B cell (primary cell): ENCODE data around the gene RNF150. TPM values are rescaled to one million over a fixed set of nuclear protein-coding genes. Genes with fewer than 3 reads are reported as not detected.

Source experiments
- ATAC-seq: fragments of 200-7000 bp; cut with Tn5 transposase; one replicate; pipeline ENCODE4 v1.10.0; 2021; ENCODE audit warnings: low read depth, mild to moderate bottlenecking, moderate number of reproducible peaks, moderate library complexity
- CTCF ChIA-PET: fragments of 350-600 bp; sonication (Branson Sonifier 250); formaldehyde crosslinking; loops from one replicate; lab custom pipeline; 2021; ENCODE audit warnings: antibody characterized with exemption, inconsistent platforms; lab: Charles Lee
- POLR2A ChIA-PET: fragments of 350-600 bp; sonication (Branson Sonifier 250); formaldehyde crosslinking; loops from one replicate; lab custom pipeline; 2021; ENCODE audit warnings: antibody characterized with exemption; lab: Charles Lee
- DNase-seq: peaks from one replicate; pipeline ENCODE4 v3.0.0; 2013
- H2AFZ ChIP-seq: 2 replicates; pipeline ENCODE4 v1.6.1; 2012; ENCODE audit warnings: mild to moderate bottlenecking, low read depth, low read length; ENCODE audit not compliant: insufficient read depth, poor library complexity, severe bottlenecking
- H3K27ac ChIP-seq, 2 donors: 1 replicate in 1 of 2; 2 replicates in 1 of 2; pipeline ENCODE4 v1.5.1; 2012 to 2013; ENCODE audit warnings: low read length in 2 of 2, mild to moderate bottlenecking in 2 of 2, moderate library complexity in 1 of 2
- H3K27me3 ChIP-seq, 4 experiments: fragments of 200-600 bp in 1 of 4; sonication (generic) in 1 of 4; replicated peaks in 1 of 4; 1 replicate in 2 of 4; 2 replicates in 2 of 4; pipeline versions ENCODE4 v1.6.1 to v1.7.0; 2013 to 2016; ENCODE audit warnings: low read length in 3 of 4, mild to moderate bottlenecking in 2 of 4, mixed read lengths in 1 of 4, moderate library complexity in 1 of 4; ENCODE audit not compliant: insufficient read depth in 4 of 4, control insufficient read depth in 3 of 4; ENCODE audit errors: control extremely low read depth in 1 of 4
- H3K36me3 ChIP-seq, 2 experiments: replicated peaks in 1 of 2; 1 replicate in 1 of 2; 2 replicates in 1 of 2; pipeline versions ENCODE4 v1.6.1 to v1.7.1; 2013; ENCODE audit warnings: low read length in 1 of 2; ENCODE audit not compliant: insufficient read depth in 2 of 2, control insufficient read depth in 1 of 2; ENCODE audit errors: control extremely low read depth in 1 of 2, extremely low read depth in 1 of 2
- H3K4me1 ChIP-seq, 2 donors: fragments of 200-600 bp in 1 of 2; sonication (generic) in 1 of 2; 1 replicate in 1 of 2; 2 replicates in 1 of 2; pipeline versions ENCODE4 v1.5.1 to v1.6.1; 2013 to 2017; ENCODE audit warnings: low read length in 2 of 2; ENCODE audit not compliant: control insufficient read depth in 2 of 2, insufficient read depth in 2 of 2
- H3K4me2 ChIP-seq: replicated peaks from 2 replicates; pipeline ENCODE3; 2012; ENCODE audit warnings: mild to moderate bottlenecking, low read depth, low read length; ENCODE audit not compliant: poor library complexity, severe bottlenecking
- H3K4me3 ChIP-seq, 5 experiments: fragments of 200-600 bp in 1 of 5; sonication (generic) in 1 of 5; 1 replicate in 3 of 5; 2 replicates in 2 of 5; pipeline versions ENCODE4 v1.5.1 to v1.7.0; 2011 to 2016; ENCODE audit warnings: low read length in 4 of 5, mild to moderate bottlenecking in 4 of 5, low read depth in 2 of 5, control low read depth in 1 of 5, moderate library complexity in 1 of 5; ENCODE audit not compliant: insufficient read depth in 1 of 5; ENCODE audit errors: control extremely low read depth in 1 of 5, extremely low read depth in 1 of 5
- H3K79me2 ChIP-seq: fragments of 200-600 bp; sonication (generic); one replicate; pipeline ENCODE4 v1.6.0; 2016; ENCODE audit warnings: low read length; ENCODE audit not compliant: control insufficient read depth, insufficient read depth
- H3K9ac ChIP-seq: fragments of 200-600 bp; sonication (generic); 2 replicates; pipeline ENCODE4 v1.6.1; 2017; ENCODE audit warnings: mild to moderate bottlenecking, low read length, moderate library complexity
- H3K9me3 ChIP-seq, 3 donors: one replicate each; pipeline versions ENCODE4 v1.6.1 to v1.7.1; 2013; ENCODE audit warnings: low read length in 2 of 3; ENCODE audit not compliant: control insufficient read depth in 2 of 3, insufficient read depth in 1 of 3; ENCODE audit errors: control extremely low read depth in 1 of 3
- H4K20me1 ChIP-seq: 2 replicates; pipeline ENCODE4 v1.6.0; 2012; ENCODE audit warnings: mild to moderate bottlenecking, low read length; ENCODE audit not compliant: insufficient read depth, control insufficient read depth, poor library complexity, severe bottlenecking
- H3K27ac Mint-ChIP-seq: one replicate; pipeline ENCODE4 v1.8.0; 2021; ENCODE audit warnings: mixed read lengths
- H3K27me3 Mint-ChIP-seq: one replicate; pipeline ENCODE4 v1.8.0; 2021; ENCODE audit warnings: mixed read lengths
- H3K4me1 Mint-ChIP-seq: one replicate; pipeline ENCODE4 v1.8.0; 2021; ENCODE audit warnings: mixed read lengths
- H3K4me3 Mint-ChIP-seq: one replicate; pipeline ENCODE4 v1.8.0; 2021; ENCODE audit warnings: mixed read lengths
- H3K9me3 Mint-ChIP-seq: one replicate; pipeline ENCODE4 v1.8.0; 2022; ENCODE audit warnings: mixed read lengths; ENCODE audit not compliant: insufficient read depth
- CTCF ChIP-seq: fragments of 200-600 bp; IDR thresholded peaks from one replicate; pipeline ENCODE4 v1.8.0; 2022; ENCODE audit warnings: antibody characterized with exemption, mild to moderate bottlenecking
- EZH2 ChIP-seq: IDR thresholded peaks from 2 replicates; pipeline ENCODE4 v1.6.1; 2012; ENCODE audit warnings: borderline replicate concordance, low read depth, mild to moderate bottlenecking, moderate library complexity, low read length; ENCODE audit not compliant: insufficient read depth, poor library complexity, severe bottlenecking
- WGBS: methylation state at CpG from one replicate; pipeline ENCODE4 v1.1.5; 2013; ENCODE audit warnings: missing lambda C conversion rate; ENCODE audit not compliant: insufficient coverage; 5-methylcytosine and 5-hydroxymethylcytosine counted together
- intact Hi-C: fragments of 100-400 bp; cut with micrococcal nuclease; formaldehyde crosslinking; loops from one replicate; pipeline ENCODE4 v1.10.0; 2022
- polyA plus RNA-seq: library from polyadenylated mRNA; depleted of rRNA; stranded (reverse); fragments of >200 nt; gene quantifications from 2 replicates; pipeline ENCODE4 v1.2.3, GENCODE V29; 2012
- total RNA-seq, 2 donors: library from RNA; stranded (reverse); fragments of 120-200 nt in 1 of 2; gene quantifications; 1 replicate in 1 of 2; 2 replicates in 1 of 2; pipeline versions ENCODE4 v1.2.3 to v1.2.4, GENCODE V29; 2013 to 2022

Gene RNF150
- total and polyA plus RNA-seq, 2 donors (not counting 1 experiment from before 2014, with no cell fraction given) = not detected

DNA sequence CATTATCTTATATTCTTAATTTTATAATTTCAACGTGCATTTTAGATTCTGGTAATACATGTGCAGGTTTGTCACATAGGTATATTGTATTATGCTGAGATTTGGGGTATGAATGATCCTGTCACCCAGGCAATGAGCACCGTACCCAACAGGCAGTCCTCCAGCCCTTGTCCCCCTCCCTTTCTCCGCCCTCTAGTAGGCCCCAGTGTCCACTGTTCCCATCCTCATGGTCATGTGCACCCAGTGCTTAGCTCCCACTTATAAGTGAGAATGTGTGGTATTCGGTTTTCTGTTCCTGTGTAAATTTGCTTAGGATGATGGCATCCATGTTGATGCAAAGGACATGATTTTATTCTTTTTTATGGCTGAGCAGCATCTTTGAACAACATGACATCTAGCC lies 70.6 kb downstream of the RNF150 start:
- no CpG with 5 or more reads among the region's 4 CpGs for WGBS
- Histone ChIP-seq H3K27ac (no peak overlapping the region), H3K4me2 (no peak overlapping the region), H3K79me2 (no peaks in the 10 kb centered on the region), H3K9ac (no peak overlapping the region), H3K27me3 (no peaks in the 10 kb centered on the region), H3K36me3 (no peaks in the 10 kb centered on the region), H3K4me3 (no peak overlapping the region), H2AFZ (no peak overlapping the region), H3K9me3 (no peaks in the 10 kb centered on the region), H3K4me1 (no peaks in the 10 kb centered on the region), H4K20me1 (no peaks in the 10 kb centered on the region)
- ChIA-PET CTCF (no interaction called here), POLR2A (no interaction called here)
- ATAC-seq (no peak), DNase-seq (no peak)
- no peak overlapping the region for H3K4me3 Mint-ChIP-seq
- no peaks in the 10 kb centered on the region for H3K4me1 Mint-ChIP-seq
- H3K27me3 Mint-ChIP-seq = peaks cover 3% of the 10 kb centered on the region
- no peak for TF ChIP-seq CTCF
- no peak for TF ChIP-seq EZH2
- intact Hi-C loops = no loop called here
- no peaks in the 10 kb centered on the region for H3K9me3 Mint-ChIP-seq
- no peak overlapping the region for H3K27ac Mint-ChIP-seq

GRCh38 chr4:141058591-141059512 lies 74.4 kb downstream of the RNF150 start:
- H3K4me1 Mint-ChIP-seq = no peaks in the 10 kb centered on the region
- WGBS = no CpG with 5 or more reads among the region's 4 CpGs
- Histone ChIP-seq H3K27me3 (no peaks in the 10 kb centered on the region), H3K4me2 (no peak overlapping the region), H3K79me2 (no peaks in the 10 kb centered on the region), H3K27ac (no peak overlapping the region), H3K9me3 (no peaks in the 10 kb centered on the region), H3K9ac (no peak overlapping the region), H3K4me3 (no peak overlapping the region), H4K20me1 (no peaks in the 10 kb centered on the region), H2AFZ (no peak overlapping the region), H3K36me3 (no peaks in the 10 kb centered on the region), H3K4me1 (no peaks in the 10 kb centered on the region)
- no peak for TF ChIP-seq EZH2
- H3K27me3 Mint-ChIP-seq = peaks cover 3% of the 10 kb centered on the region
- H3K27ac Mint-ChIP-seq = no peak overlapping the region
- DNase-seq (no peak), ATAC-seq (no peak)
- CTCF ChIA-PET = no interaction called here
- no peaks in the 10 kb centered on the region for H3K9me3 Mint-ChIP-seq
- intact Hi-C loops = no loop called here
- POLR2A ChIA-PET = no interaction called here
- no peak overlapping the region for H3K4me3 Mint-ChIP-seq
